HepG2 (cell line): ENCODE data around the gene VIT. TPM values are rescaled to one million over a fixed set of nuclear protein-coding genes. Genes with fewer than 3 reads are reported as not detected.

Source experiments
- ATF7 ChIP-seq, 2 experiments: fragments of 450-650 bp in 1 of 2; sonication (generic) in 1 of 2; formaldehyde crosslinking in 1 of 2; IDR thresholded peaks; 2 replicates each; pipeline versions ENCODE4 v1.4.0 to v1.6.1; 2016 to 2020; ENCODE audit warnings: antibody characterized with exemption in 1 of 2, mild to moderate bottlenecking in 1 of 2, missing genetic modification reagents in 1 of 2
- CHD4 ChIP-seq: fragments of 200-600 bp; sonication (generic); IDR thresholded peaks from 2 replicates; pipeline ENCODE4 v1.7.0; 2017; ENCODE audit warnings: mild to moderate bottlenecking, low read length, borderline replicate concordance
- HNF4G ChIP-seq, 2 experiments: sonication (generic) in 1 of 2; formaldehyde crosslinking in 1 of 2; IDR thresholded peaks; 2 replicates each; pipeline versions ENCODE4 v1.4.0 to v1.6.1; 2011 to 2020; ENCODE audit warnings: borderline replicate concordance in 2 of 2, low read depth in 2 of 2, mild to moderate bottlenecking in 2 of 2, low read length in 1 of 2, missing genetic modification reagents in 1 of 2, moderate library complexity in 1 of 2
- KDM6A ChIP-seq: IDR thresholded peaks from 2 replicates; pipeline ENCODE4 v1.6.1; 2016; ENCODE audit warnings: low read depth
- MYNN ChIP-seq: sonication (generic); formaldehyde crosslinking; IDR thresholded peaks from 2 replicates; pipeline ENCODE4 v1.4.0; 2020; ENCODE audit warnings: mild to moderate bottlenecking, low read depth, missing genetic modification reagents
- NR2F1 ChIP-seq, 2 experiments: fragments of 450-650 bp in 1 of 2; formaldehyde crosslinking in 1 of 2; IDR thresholded peaks; 2 replicates each; pipeline versions ENCODE4 v1.5.0 to v1.6.1; 2016 to 2020; ENCODE audit warnings: mild to moderate bottlenecking in 1 of 2, missing compliant biosample characterization in 1 of 2, missing genetic modification reagents in 1 of 2, moderate library complexity in 1 of 2
- RARA ChIP-seq: IDR thresholded peaks from 2 replicates; pipeline ENCODE4 v1.6.1; 2016; ENCODE audit warnings: missing genetic modification reagents, missing compliant biosample characterization
- RARG ChIP-seq: sonication (generic); formaldehyde crosslinking; IDR thresholded peaks from 2 replicates; pipeline ENCODE4 v1.4.0; 2020; ENCODE audit warnings: low read depth, mild to moderate bottlenecking, missing genetic modification reagents
- RFX5 ChIP-seq: IDR thresholded peaks from 2 replicates; pipeline ENCODE4 v1.6.1; 2011; ENCODE audit warnings: low read depth, low read length, improper control_type of control experiment
- SIN3A ChIP-seq: IDR thresholded peaks from 2 replicates; pipeline ENCODE4 v1.6.1; 2011; ENCODE audit warnings: low read depth, mild to moderate bottlenecking, control low read depth, low read length, borderline replicate concordance
- TP53 ChIP-seq: sonication (generic); formaldehyde crosslinking; conservative IDR thresholded peaks from 2 replicates; pipeline ENCODE4 v1.4.0; 2020; ENCODE audit warnings: missing genetic modification reagents
- U2AF2 ChIP-seq: fragments of 200-400 bp; formaldehyde crosslinking; IDR thresholded peaks from 2 replicates; pipeline ENCODE4 v1.6.1; 2017; ENCODE audit warnings: low read depth, mild to moderate bottlenecking, low read length
- ZMAT3 ChIP-seq: sonication (generic); formaldehyde crosslinking; conservative IDR thresholded peaks from 2 replicates; pipeline ENCODE4 v1.7.0; 2021; ENCODE audit warnings: missing genetic modification reagents
- ZNF331 ChIP-seq: sonication (generic); formaldehyde crosslinking; IDR thresholded peaks from 2 replicates; pipeline ENCODE4 v1.4.0; 2020; ENCODE audit warnings: missing genetic modification reagents
- ZNF776 ChIP-seq: sonication (generic); formaldehyde crosslinking; IDR thresholded peaks from 2 replicates; pipeline ENCODE4 v1.4.0; 2020; ENCODE audit warnings: mild to moderate bottlenecking, missing genetic modification reagents
- ZNF883 ChIP-seq: sonication (generic); formaldehyde crosslinking; IDR thresholded peaks from 2 replicates; pipeline ENCODE4 v1.5.1; 2020; ENCODE audit warnings: mild to moderate bottlenecking, missing genetic modification reagents; ENCODE audit errors: not compliant biosample characterization
- polyA plus RNA-seq, 8 experiments: library from polyadenylated mRNA; depleted of rRNA in 3 of 8; stranded (reverse) in 7 of 8; unstranded in 1 of 8; fragments of >200 nt; fragmentation: Illumina TruSeq in 4 of 8; extraction: Trizol in 4 of 8; gene quantifications; 2 replicates each; pipeline versions ENCODE4 v1.2.1 to v1.2.3, GENCODE V29; 2011 to 2016; ENCODE audit warnings: low read depth in 4 of 8, missing spikeins in 1 of 8, mixed read lengths in 1 of 8; ENCODE audit not compliant: insufficient read depth in 1 of 8
- total RNA-seq, 5 experiments: library from RNA; depleted of rRNA; stranded (reverse); fragments of >200 nt; fragmentation: Illumina TruSeq; extraction: Trizol; gene quantifications; 2 replicates each; pipeline ENCODE4 v1.2.3, GENCODE V29; 2016; ENCODE audit warnings: low read depth in 1 of 5
- TF ChIP-seq, protein P1 (sequence below), 2 experiments: IDR thresholded peaks; 2 replicates each; pipeline ENCODE4 v1.6.1; 2011 to 2012; ENCODE audit warnings: low read length in 2 of 2, borderline replicate concordance in 1 of 2, low read depth in 1 of 2, mild to moderate bottlenecking in 1 of 2, moderate library complexity in 1 of 2
- TF ChIP-seq, protein P2 (sequence below): sonication (generic); formaldehyde crosslinking; IDR thresholded peaks from 2 replicates; pipeline ENCODE4 v1.9.0; 2021; ENCODE audit warnings: mild to moderate bottlenecking, missing genetic modification reagents

The VIT gene
- total and polyA plus RNA-seq, 2 of the 13 experiments (the other 11 are each of a cell fraction or from before 2014, with no cell fraction given): not detected

DNA sequence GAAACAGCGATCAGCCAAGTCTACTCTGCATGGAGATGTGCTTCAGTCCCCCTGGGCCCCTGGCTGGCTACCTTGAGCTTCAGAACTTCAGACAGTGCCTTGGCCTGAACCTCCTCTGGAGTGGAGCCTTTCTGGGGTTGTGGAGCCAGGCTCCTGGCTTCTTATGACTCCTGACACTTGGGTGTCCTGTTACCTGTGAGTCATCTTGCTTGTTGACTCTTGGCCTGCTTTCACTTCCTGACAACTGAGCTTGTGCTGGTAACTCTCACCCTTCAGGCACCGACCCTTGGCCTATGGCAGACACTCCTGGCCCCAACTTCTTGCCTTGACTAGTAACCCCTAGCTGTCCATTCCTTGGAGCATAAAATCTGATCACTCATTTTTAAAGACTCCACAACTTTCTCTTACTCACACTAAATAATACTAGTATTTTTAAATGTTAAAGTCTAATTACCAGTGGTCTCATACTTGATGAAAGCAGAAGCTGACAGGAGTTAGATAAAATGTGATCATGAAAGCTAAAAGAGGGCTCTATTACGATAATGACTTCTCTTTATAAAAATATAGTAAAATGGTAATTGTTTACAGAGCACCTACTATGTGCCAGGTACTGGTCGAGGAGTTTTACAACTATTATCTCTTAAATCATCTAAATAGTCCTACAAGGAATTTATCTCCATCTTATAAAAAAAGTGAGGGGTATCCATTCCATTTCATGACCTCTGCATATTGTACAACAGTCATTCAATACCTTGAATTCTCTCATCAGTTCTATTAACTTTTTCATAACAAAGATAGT, 46.3 kb upstream of the VIT start (continued):
- TF ChIP-seq MYNN (CRISPR knock-in tag): no peak
- TF ChIP-seq RARA (CRISPR knock-in tag): peak; percentile 86
- no peak for TF ChIP-seq ZNF883 (CRISPR knock-in tag)
- TF ChIP-seq CHD4: no peak
- no peak for TF ChIP-seq RFX5
- TF ChIP-seq RARG (CRISPR knock-in tag): no peak
- TF ChIP-seq HNF4G (IDR thresholded peaks at IDR 0.05; ENCODE audit: borderline replicate concordance, low read depth, low read length): peak; percentile 32; the same call in 1 of the 2 replicates
- no peak; the same call in 1 of the 2 replicates for TF ChIP-seq HNF4G (CRISPR knock-in tag; IDR thresholded peaks at IDR 0.05; ENCODE audit: borderline replicate concordance, low read depth)
- TF ChIP-seq, protein P1, sequence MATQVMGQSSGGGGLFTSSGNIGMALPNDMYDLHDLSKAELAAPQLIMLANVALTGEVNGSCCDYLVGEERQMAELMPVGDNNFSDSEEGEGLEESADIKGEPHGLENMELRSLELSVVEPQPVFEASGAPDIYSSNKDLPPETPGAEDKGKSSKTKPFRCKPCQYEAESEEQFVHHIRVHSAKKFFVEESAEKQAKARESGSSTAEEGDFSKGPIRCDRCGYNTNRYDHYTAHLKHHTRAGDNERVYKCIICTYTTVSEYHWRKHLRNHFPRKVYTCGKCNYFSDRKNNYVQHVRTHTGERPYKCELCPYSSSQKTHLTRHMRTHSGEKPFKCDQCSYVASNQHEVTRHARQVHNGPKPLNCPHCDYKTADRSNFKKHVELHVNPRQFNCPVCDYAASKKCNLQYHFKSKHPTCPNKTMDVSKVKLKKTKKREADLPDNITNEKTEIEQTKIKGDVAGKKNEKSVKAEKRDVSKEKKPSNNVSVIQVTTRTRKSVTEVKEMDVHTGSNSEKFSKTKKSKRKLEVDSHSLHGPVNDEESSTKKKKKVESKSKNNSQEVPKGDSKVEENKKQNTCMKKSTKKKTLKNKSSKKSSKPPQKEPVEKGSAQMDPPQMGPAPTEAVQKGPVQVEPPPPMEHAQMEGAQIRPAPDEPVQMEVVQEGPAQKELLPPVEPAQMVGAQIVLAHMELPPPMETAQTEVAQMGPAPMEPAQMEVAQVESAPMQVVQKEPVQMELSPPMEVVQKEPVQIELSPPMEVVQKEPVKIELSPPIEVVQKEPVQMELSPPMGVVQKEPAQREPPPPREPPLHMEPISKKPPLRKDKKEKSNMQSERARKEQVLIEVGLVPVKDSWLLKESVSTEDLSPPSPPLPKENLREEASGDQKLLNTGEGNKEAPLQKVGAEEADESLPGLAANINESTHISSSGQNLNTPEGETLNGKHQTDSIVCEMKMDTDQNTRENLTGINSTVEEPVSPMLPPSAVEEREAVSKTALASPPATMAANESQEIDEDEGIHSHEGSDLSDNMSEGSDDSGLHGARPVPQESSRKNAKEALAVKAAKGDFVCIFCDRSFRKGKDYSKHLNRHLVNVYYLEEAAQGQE (IDR thresholded peaks at IDR 0.05; ENCODE audit: borderline replicate concordance in 1 of 2, low read depth in 1 of 2, low read length in 2 of 2): peak in 1 of 2 experiments; percentile 49; a peak in 1 of 4 replicates
- no peak for TF ChIP-seq U2AF2
- TF ChIP-seq SIN3A: 0 out of 2 replicates have a peak, but pooled peaks have one; percentile 50
- TF ChIP-seq ZNF331 (CRISPR knock-in tag): no peak; the same call in 1 of the 2 replicates
- TF ChIP-seq, protein P2, sequence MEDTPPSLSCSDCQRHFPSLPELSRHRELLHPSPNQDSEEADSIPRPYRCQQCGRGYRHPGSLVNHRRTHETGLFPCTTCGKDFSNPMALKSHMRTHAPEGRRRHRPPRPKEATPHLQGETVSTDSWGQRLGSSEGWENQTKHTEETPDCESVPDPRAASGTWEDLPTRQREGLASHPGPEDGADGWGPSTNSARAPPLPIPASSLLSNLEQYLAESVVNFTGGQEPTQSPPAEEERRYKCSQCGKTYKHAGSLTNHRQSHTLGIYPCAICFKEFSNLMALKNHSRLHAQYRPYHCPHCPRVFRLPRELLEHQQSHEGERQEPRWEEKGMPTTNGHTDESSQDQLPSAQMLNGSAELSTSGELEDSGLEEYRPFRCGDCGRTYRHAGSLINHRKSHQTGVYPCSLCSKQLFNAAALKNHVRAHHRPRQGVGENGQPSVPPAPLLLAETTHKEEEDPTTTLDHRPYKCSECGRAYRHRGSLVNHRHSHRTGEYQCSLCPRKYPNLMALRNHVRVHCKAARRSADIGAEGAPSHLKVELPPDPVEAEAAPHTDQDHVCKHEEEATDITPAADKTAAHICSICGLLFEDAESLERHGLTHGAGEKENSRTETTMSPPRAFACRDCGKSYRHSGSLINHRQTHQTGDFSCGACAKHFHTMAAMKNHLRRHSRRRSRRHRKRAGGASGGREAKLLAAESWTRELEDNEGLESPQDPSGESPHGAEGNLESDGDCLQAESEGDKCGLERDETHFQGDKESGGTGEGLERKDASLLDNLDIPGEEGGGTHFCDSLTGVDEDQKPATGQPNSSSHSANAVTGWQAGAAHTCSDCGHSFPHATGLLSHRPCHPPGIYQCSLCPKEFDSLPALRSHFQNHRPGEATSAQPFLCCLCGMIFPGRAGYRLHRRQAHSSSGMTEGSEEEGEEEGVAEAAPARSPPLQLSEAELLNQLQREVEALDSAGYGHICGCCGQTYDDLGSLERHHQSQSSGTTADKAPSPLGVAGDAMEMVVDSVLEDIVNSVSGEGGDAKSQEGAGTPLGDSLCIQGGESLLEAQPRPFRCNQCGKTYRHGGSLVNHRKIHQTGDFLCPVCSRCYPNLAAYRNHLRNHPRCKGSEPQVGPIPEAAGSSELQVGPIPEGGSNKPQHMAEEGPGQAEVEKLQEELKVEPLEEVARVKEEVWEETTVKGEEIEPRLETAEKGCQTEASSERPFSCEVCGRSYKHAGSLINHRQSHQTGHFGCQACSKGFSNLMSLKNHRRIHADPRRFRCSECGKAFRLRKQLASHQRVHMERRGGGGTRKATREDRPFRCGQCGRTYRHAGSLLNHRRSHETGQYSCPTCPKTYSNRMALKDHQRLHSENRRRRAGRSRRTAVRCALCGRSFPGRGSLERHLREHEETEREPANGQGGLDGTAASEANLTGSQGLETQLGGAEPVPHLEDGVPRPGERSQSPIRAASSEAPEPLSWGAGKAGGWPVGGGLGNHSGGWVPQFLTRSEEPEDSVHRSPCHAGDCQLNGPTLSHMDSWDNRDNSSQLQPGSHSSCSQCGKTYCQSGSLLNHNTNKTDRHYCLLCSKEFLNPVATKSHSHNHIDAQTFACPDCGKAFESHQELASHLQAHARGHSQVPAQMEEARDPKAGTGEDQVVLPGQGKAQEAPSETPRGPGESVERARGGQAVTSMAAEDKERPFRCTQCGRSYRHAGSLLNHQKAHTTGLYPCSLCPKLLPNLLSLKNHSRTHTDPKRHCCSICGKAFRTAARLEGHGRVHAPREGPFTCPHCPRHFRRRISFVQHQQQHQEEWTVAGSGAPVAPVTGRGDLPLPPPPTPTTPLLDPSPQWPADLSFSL (CRISPR knock-in tag): no peak
- no peak for TF ChIP-seq ATF7 (IDR thresholded peaks at IDR 0.05)
- TF ChIP-seq ATF7 (CRISPR knock-in tag; IDR thresholded peaks at IDR 0.05): no peak
- 0 out of 2 replicates have a peak, but pooled peaks have one; percentile 46 for TF ChIP-seq KDM6A (CRISPR knock-in tag)
- no peak for TF ChIP-seq ZNF776 (CRISPR knock-in tag)
- no peak for TF ChIP-seq TP53
- TF ChIP-seq NR2F1 (CRISPR knock-in tag; IDR thresholded peaks at IDR 0.05): peak; percentile 64 to 74; a peak in 3 of 4 replicates
- TF ChIP-seq ZMAT3: peak; percentile 58; the same call in 1 of the 2 replicates
